Measurements from ENCODE around the gene GALNT2. TPM values are rescaled to one million over a fixed set of nuclear protein-coding genes. Genes with fewer than 3 reads are reported as not detected.

GALNT2 gene
- total and polyA plus RNA-seq, 9 of the 15 experiments (the other 6 are each of a cell fraction or from before 2014, with no cell fraction given) = 1.6 to 106 (median 51.9) TPM

DNA sequence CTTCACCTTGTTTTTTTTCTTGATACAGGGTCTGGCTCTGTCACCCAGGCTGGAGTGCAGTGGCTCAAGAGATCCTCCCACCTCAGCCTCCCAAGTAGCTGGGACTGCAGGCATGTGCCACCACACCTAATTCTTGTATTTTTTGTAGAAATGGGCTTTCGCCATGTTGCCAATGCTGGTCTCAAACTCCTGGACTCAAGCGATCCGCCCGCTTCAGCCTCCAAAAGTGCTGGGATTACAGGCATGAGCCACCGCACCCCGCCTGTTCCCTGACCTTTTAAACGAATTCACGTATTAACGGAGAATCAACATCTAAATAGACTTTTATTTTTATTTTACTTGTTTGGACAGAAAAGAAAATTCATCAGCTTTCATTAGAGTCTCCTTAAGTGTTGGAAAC, 254.3 kb downstream of the GALNT2 start:
- ATAC-seq = no peak
- H4K20me1 ChIP-seq (replicated peaks; ENCODE audit: control insufficient read depth, insufficient read depth, low read length) = peaks cover 4% of the 10 kb centered on the region; the same call in 1 of the 2 replicates
- in situ Hi-C loops (cut with MboI) (loop anchor here (25.0 kb wide), 1 partner anchor 609 kb away; no protein-coding TSS in a partner anchor), intact Hi-C loops (cut with micrococcal nuclease) (no loop called here)
- H3K79me2 ChIP-seq (ENCODE audit: control insufficient read depth, insufficient read depth, low read length) = no peaks in the 10 kb centered on the region
- BruUV-seq (replicated peaks) = no TSS peak
- 8% methylated on average over 9 of the region's 9 CpGs for WGBS (ENCODE audit: insufficient coverage, low coverage, missing lambda C conversion rate)
- H3K9me3 ChIP-seq (replicated peaks; ENCODE audit: control insufficient read depth, insufficient read depth, low read depth, low read length) = no peaks in the 10 kb centered on the region
- peaks cover 67 to 96% of the 10 kb centered on the region in 2 experiments for H3K27me3 ChIP-seq (ENCODE audit: control insufficient read depth in 2 of 2, insufficient read depth in 2 of 2, low read length in 2 of 2)
- ChIA-PET CTCF (ENCODE audit: low intra/inter-chr PET ratio) (no interaction called here), POLR2A (interaction anchor here (0.6 kb wide), 1 partner anchor 437 kb away, joined by 3 read pairs; no protein-coding TSS in a partner anchor)
- TF ChIP-seq TEAD4 (IDR thresholded peaks at IDR 0.05; ENCODE audit: low read length) (no peak), TEAD4 (CRISPR knock-in tag; IDR thresholded peaks at IDR 0.05; ENCODE audit: borderline replicate concordance) (no peak), CBX5 (IDR thresholded peaks at IDR 0.05; ENCODE audit: borderline replicate concordance, low read depth) (no peak), ATF7 (IDR thresholded peaks at IDR 0.05) (no peak), ZNF12 (CRISPR knock-in tag; IDR thresholded peaks at IDR 0.05) (no peak), ATF1 (CRISPR knock-in tag; IDR thresholded peaks at IDR 0.05) (no peak), ATF1 (tag; IDR thresholded peaks at IDR 0.05) (no peak), SOX6 (IDR thresholded peaks at IDR 0.05) (no peak)
- no peak overlapping the region for H3K27ac ChIP-seq (ENCODE audit: extremely low read depth, low read depth, low read length)
- H3K4me3 ChIP-seq = no peak overlapping the region
- no peak overlapping the region for H3K9ac ChIP-seq (ENCODE audit: insufficient read depth in 1 of 2, low read depth in 2 of 2, low read length in 2 of 2)
- H3K9me1 ChIP-seq (ENCODE audit: control insufficient read depth, insufficient read depth, low read length) = peaks cover 2% of the 10 kb centered on the region
- H3K4me1 ChIP-seq (replicated peaks in 1 of 2; ENCODE audit: control insufficient read depth in 2 of 2, insufficient read depth in 2 of 2, low read length in 2 of 2) = peaks cover 0 to 3% of the 10 kb centered on the region in 2 experiments; a peak in 1 of 5 replicates
- H2AFZ ChIP-seq (ENCODE audit: low read depth, low read length) = no peak overlapping the region
- DNase-seq (ENCODE audit: extremely low read depth in 1 of 4, low spot score in 3 of 4) = no peak
- no peak overlapping the region for H3K4me2 ChIP-seq (ENCODE audit: insufficient read depth, low read length)
- no peak for FAIRE-seq
- H3K36me3 ChIP-seq (ENCODE audit: control insufficient read depth, insufficient read depth, low read length) = no peaks in the 10 kb centered on the region

Data from K562 (cell line).